GM12801 (cell line): Measurements from ENCODE around the gene RIC8B.

Source experiments
- CTCF ChIP-seq: IDR thresholded peaks from one replicate; pipeline ENCODE4 v1.5.1; 2011; ENCODE audit warnings: control low read depth; ENCODE audit not compliant: insufficient read length; ENCODE audit errors: extremely low read depth

Gene RIC8B

GRCh38 chr12:106747973-106748436 is 26.5 kb upstream of the RIC8B start:
- TF ChIP-seq CTCF: no peak

GRCh38 chr12:106750524-106750923 is 24.0 kb upstream of the RIC8B start:
- no peak for TF ChIP-seq CTCF

- TF ChIP-seq CTCF: no peak
Observed at GRCh38 chr12:106753526-106753925, 21.0 kb upstream of the RIC8B start.

GRCh38 chr12:106754331-106754730 is 20.2 kb upstream of the RIC8B start:
- TF ChIP-seq CTCF: no peak

GRCh38 chr12:106757623-106758348 is 16.7 kb upstream of the RIC8B start:
- no peak for TF ChIP-seq CTCF

- TF ChIP-seq CTCF: no peak
Observed at GRCh38 chr12:106758349-106759110, 16.0 kb upstream of the RIC8B start.

- no peak for TF ChIP-seq CTCF
Observed at GRCh38 chr12:106759526-106760183, 14.8 kb upstream of the RIC8B start.
